IMR-90 (cell line): ENCODE measurements around the gene CDC25B. TPM values are rescaled to one million over a fixed set of nuclear protein-coding genes. Genes with fewer than 3 reads are reported as not detected.

Experiments
- ATAC-seq: fragments of 200-7000 bp; cut with Tn5 transposase; 2 replicates; pipeline ENCODE4 v1.9.1; 2020; ENCODE audit warnings: low read depth, mild to moderate bottlenecking, moderate library complexity
- BruUV-seq: library from RNA; stranded (reverse); fragments of 400-500 nt; replicated peaks from 2 replicates; lab custom pipeline; 2021; lab: Mats Ljungman, UMichigan
- CTCF ChIA-PET: fragments of 300-600 bp; formaldehyde crosslinking; extraction: SDS; loops from one replicate; lab custom pipeline; 2021; ENCODE audit warnings: antibody characterized with exemption; lab: Yijun Ruan, JAX
- POLR2A ChIA-PET: fragments of 300-600 bp; sonication (Branson Sonifier 250); formaldehyde crosslinking; loops from one replicate; lab custom pipeline; 2022; ENCODE audit warnings: antibody characterized with exemption; ENCODE audit not compliant: unreplicated experiment; lab: Charles Lee
- DNase-seq: peaks from one replicate; pipeline ENCODE4 v3.0.0; 2013
- H2AFZ ChIP-seq: replicated peaks from 2 replicates; pipeline ENCODE3; 2013; ENCODE audit warnings: low read length, mild to moderate bottlenecking; ENCODE audit not compliant: poor library complexity
- H2AK5ac ChIP-seq: 2 replicates; pipeline ENCODE4 v1.6.1; 2013; ENCODE audit warnings: low read depth, low read length, inconsistent platforms
- H2AK9ac ChIP-seq: replicated peaks from 2 replicates; pipeline ENCODE3; 2013; ENCODE audit warnings: mild to moderate bottlenecking, low read depth, low read length, moderate library complexity; ENCODE audit not compliant: poor library complexity
- H2BK120ac ChIP-seq: 2 replicates; pipeline ENCODE4 v1.6.1; 2013; ENCODE audit warnings: low read depth, low read length, inconsistent platforms
- H2BK15ac ChIP-seq: 3 replicates; pipeline ENCODE4 v1.6.1; 2013; ENCODE audit warnings: low read depth, low read length, inconsistent platforms
- H2BK20ac ChIP-seq: 2 replicates; pipeline ENCODE4 v1.6.1; 2013; ENCODE audit warnings: low read depth, mild to moderate bottlenecking, inconsistent platforms, low read length, moderate library complexity
- H2BK5ac ChIP-seq: 2 replicates; pipeline ENCODE4 v1.6.1; 2013; ENCODE audit warnings: mild to moderate bottlenecking, low read depth, low read length, inconsistent platforms; ENCODE audit not compliant: poor library complexity, severe bottlenecking
- H3K14ac ChIP-seq: replicated peaks from 2 replicates; pipeline ENCODE4 v1.6.1; 2013; ENCODE audit warnings: low read depth, low read length, inconsistent platforms
- H3K18ac ChIP-seq: 2 replicates; pipeline ENCODE4 v1.6.1; 2013; ENCODE audit warnings: low read depth, low read length, control low read depth
- H3K23ac ChIP-seq: 2 replicates; pipeline ENCODE4 v1.6.1; 2013; ENCODE audit warnings: low read depth, low read length, inconsistent platforms
- H3K27ac ChIP-seq: 2 replicates; pipeline ENCODE4 v1.5.1; 2013; ENCODE audit warnings: mild to moderate bottlenecking, control low read depth, low read length; ENCODE audit not compliant: insufficient read depth
- H3K27me3 ChIP-seq: 2 replicates; pipeline ENCODE4 v1.6.1; 2013; ENCODE audit warnings: low read length; ENCODE audit not compliant: control insufficient read depth, insufficient read depth
- H3K36me3 ChIP-seq: 2 replicates; pipeline ENCODE4 v1.6.1; 2013; ENCODE audit warnings: low read length, mixed read lengths; ENCODE audit not compliant: control insufficient read depth, insufficient read depth
- H3K4ac ChIP-seq: 2 replicates; pipeline ENCODE4 v1.6.1; 2013; ENCODE audit warnings: low read depth, low read length, inconsistent platforms
- H3K4me1 ChIP-seq: 2 replicates; pipeline ENCODE4 v1.6.1; 2013; ENCODE audit warnings: low read length, mixed read lengths; ENCODE audit not compliant: control insufficient read depth, insufficient read depth
- H3K4me2 ChIP-seq: 2 replicates; pipeline ENCODE4 v1.6.1; 2013; ENCODE audit warnings: low read depth, mild to moderate bottlenecking, control low read depth, low read length, moderate library complexity
- H3K4me3 ChIP-seq: 2 replicates; pipeline ENCODE4 v1.5.1; 2013; ENCODE audit warnings: low read depth, mild to moderate bottlenecking, control low read depth, low read length, moderate library complexity; ENCODE audit not compliant: insufficient read depth
- H3K56ac ChIP-seq: 2 replicates; pipeline ENCODE4 v1.6.1; 2013; ENCODE audit warnings: low read length, inconsistent platforms; ENCODE audit not compliant: insufficient read depth; ENCODE audit errors: extremely low read depth
- H3K79me1 ChIP-seq, 2 experiments: 2 replicates each; pipeline ENCODE4 v1.6.1; 2013; ENCODE audit warnings: low read length in 2 of 2, inconsistent platforms in 1 of 2, low read depth in 1 of 2
- H3K9ac ChIP-seq: 2 replicates; pipeline ENCODE4 v1.6.1; 2013; ENCODE audit warnings: low read depth, low read length, control low read depth
- H3K9me1 ChIP-seq: 2 replicates; pipeline ENCODE4 v1.6.1; 2013; ENCODE audit warnings: low read length, inconsistent platforms; ENCODE audit not compliant: insufficient read depth
- H3K9me3 ChIP-seq: 2 replicates; pipeline ENCODE4 v1.6.1; 2013; ENCODE audit warnings: low read length; ENCODE audit not compliant: control insufficient read depth, insufficient read depth
- H4K20me1 ChIP-seq: 2 replicates; pipeline ENCODE4 v1.6.1; 2013; ENCODE audit warnings: low read length, inconsistent platforms; ENCODE audit not compliant: insufficient read depth
- H4K5ac ChIP-seq: 2 replicates; pipeline ENCODE4 v1.6.1; 2013; ENCODE audit warnings: mild to moderate bottlenecking, low read depth, low read length, control low read depth
- H4K8ac ChIP-seq, 2 experiments: 2 replicates each; pipeline ENCODE4 v1.6.1; 2013; ENCODE audit warnings: low read depth in 2 of 2, low read length in 2 of 2, control low read depth in 1 of 2, inconsistent platforms in 1 of 2
- H4K91ac ChIP-seq: 2 replicates; pipeline ENCODE4 v1.6.1; 2013; ENCODE audit warnings: low read depth, low read length, inconsistent platforms; ENCODE audit not compliant: insufficient read depth
- BHLHE40 ChIP-seq: fragments of 150-350 bp; IDR thresholded peaks from 2 replicates; pipeline ENCODE4 v1.6.1; 2016; ENCODE audit warnings: mild to moderate bottlenecking, low read depth, low read length
- CEBPB ChIP-seq: IDR thresholded peaks from 2 replicates; pipeline ENCODE4 v1.6.1; 2012; ENCODE audit warnings: low read depth, low read length, improper control_type of control experiment
- CHD1 ChIP-seq: IDR thresholded peaks from 2 replicates; pipeline ENCODE4 v1.6.1; 2012; ENCODE audit warnings: low read depth, low read length, improper control_type of control experiment
- CTCF ChIP-seq: conservative IDR thresholded peaks from 2 replicates; pipeline ENCODE4 v1.5.1; 2012; ENCODE audit warnings: mild to moderate bottlenecking, low read depth, low read length, improper control_type of control experiment
- ELK1 ChIP-seq: fragments of 150-350 bp; IDR thresholded peaks from 2 replicates; pipeline ENCODE4 v1.6.1; 2016; ENCODE audit warnings: low read depth, mild to moderate bottlenecking, low read length, moderate library complexity, borderline replicate concordance
- FOS ChIP-seq: fragments of 150-350 bp; IDR thresholded peaks from 2 replicates; pipeline ENCODE4 v1.6.1; 2016; ENCODE audit warnings: low read depth, low read length
- MAFK ChIP-seq: IDR thresholded peaks from 2 replicates; pipeline ENCODE4 v1.6.1; 2012; ENCODE audit warnings: low read depth, low read length, improper control_type of control experiment
- MAZ ChIP-seq: IDR thresholded peaks from 2 replicates; pipeline ENCODE4 v1.6.1; 2012; ENCODE audit warnings: low read depth, mild to moderate bottlenecking, low read length, improper control_type of control experiment, moderate library complexity, borderline replicate concordance
- MXI1 ChIP-seq: IDR thresholded peaks from 2 replicates; pipeline ENCODE4 v1.6.1; 2012; ENCODE audit warnings: low read depth, mild to moderate bottlenecking, low read length, moderate library complexity, borderline replicate concordance
- NFE2L2 ChIP-seq: fragments of 150-350 bp; IDR thresholded peaks from 2 replicates; pipeline ENCODE4 v1.6.1; 2016; ENCODE audit warnings: low read depth, mild to moderate bottlenecking, low read length
- POLR2A ChIP-seq: IDR thresholded peaks from 2 replicates; pipeline ENCODE4 v1.6.1; 2012; ENCODE audit warnings: mild to moderate bottlenecking, low read depth, low read length
- RAD21 ChIP-seq: IDR thresholded peaks from 2 replicates; pipeline ENCODE4 v1.6.1; 2012; ENCODE audit warnings: low read length, improper control_type of control experiment
- RCOR1 ChIP-seq: IDR thresholded peaks from 2 replicates; pipeline ENCODE4 v1.6.1; 2012; ENCODE audit warnings: mild to moderate bottlenecking, low read length, improper control_type of control experiment; ENCODE audit not compliant: insufficient replicate concordance
- RFX5 ChIP-seq: IDR thresholded peaks from 2 replicates; pipeline ENCODE4 v1.8.0; 2012; ENCODE audit warnings: low read depth, mild to moderate bottlenecking, low read length, moderate library complexity
- SMC3 ChIP-seq: fragments of 150-350 bp; IDR thresholded peaks from 2 replicates; pipeline ENCODE4 v1.6.1; 2016; ENCODE audit warnings: low read depth, mild to moderate bottlenecking, antibody characterized with exemption, low read length, moderate library complexity
- USF2 ChIP-seq: fragments of 150-350 bp; IDR thresholded peaks from 2 replicates; pipeline ENCODE4 v1.6.1; 2017; ENCODE audit warnings: mild to moderate bottlenecking, antibody characterized with exemption, low read length, low read depth
- WGBS, 2 experiments: methylation state at CpG; one replicate each; pipeline versions ENCODE4 v1.1.5 to v1.1.7; 2013; ENCODE audit warnings: missing lambda C conversion rate in 2 of 2; ENCODE audit not compliant: insufficient read length in 1 of 2; ENCODE audit errors: extremely low coverage in 2 of 2; 5-methylcytosine and 5-hydroxymethylcytosine counted together
- dilution Hi-C: fragments of 300-500 bp; cut with HindIII; formaldehyde crosslinking; loops from one replicate; pipeline ENCODE4 v1.14.3; 2018; ENCODE audit warnings: low sequenced_read_pairs; ENCODE audit not compliant: unreplicated experiment
- in situ Hi-C: fragments of 300-500 bp; cut with MboI; formaldehyde crosslinking; loops from 3 replicates; pipeline ENCODE4 v1.14.3; 2019; ENCODE audit warnings: low sequenced_read_pairs, inconsistent platforms, mixed read lengths
- intact Hi-C: fragments of 100-400 bp; cut with micrococcal nuclease; formaldehyde crosslinking; loops from 2 replicates; pipeline ENCODE4 v1.10.0; 2022
- polyA plus RNA-seq, 3 experiments: library from polyadenylated mRNA; depleted of rRNA; stranded (reverse); fragments of >200 nt; gene quantifications; 2 replicates each; pipeline ENCODE4 v1.2.3, GENCODE V29; 2012; ENCODE audit warnings: low replicate concordance in 1 of 3
- total RNA-seq: library from RNA; depleted of rRNA; stranded (reverse); fragments of >200 nt; gene quantifications from 2 replicates; pipeline ENCODE4 v1.2.3, GENCODE V29; 2012

Gene CDC25B
- total and polyA plus RNA-seq, 2 of the 4 experiments (the other 2 are of a cell fraction), result 14.5 to 50.5 TPM

- no peaks in the 10 kb centered on the region for H4K20me1 ChIP-seq
- no peak for ATAC-seq
- H3K18ac ChIP-seq, result no peak overlapping the region
- ChIA-PET CTCF (no interaction called here), POLR2A (no interaction called here)
- dilution Hi-C loops, result no loop called here
- H2AFZ ChIP-seq, result no peak overlapping the region
- no peaks in the 10 kb centered on the region for H3K27me3 ChIP-seq
- H2BK20ac ChIP-seq, result no peak overlapping the region
- no peak overlapping the region for H2BK5ac ChIP-seq
- no peak for TF ChIP-seq CTCF
- no peak for TF ChIP-seq ELK1
- no peak for TF ChIP-seq CEBPB
- TF ChIP-seq BHLHE40, result no peak
- TF ChIP-seq POLR2A, result no peak
- TF ChIP-seq MAFK, result no peak
- no peak for TF ChIP-seq SMC3
- TF ChIP-seq MAZ, result no peak
- TF ChIP-seq USF2, result no peak
- no peak for TF ChIP-seq NFE2L2
- TF ChIP-seq FOS, result no peak
- TF ChIP-seq RFX5, result no peak
- TF ChIP-seq RAD21, result no peak
- no peak for TF ChIP-seq CHD1
- no peak for TF ChIP-seq MXI1
- TF ChIP-seq RCOR1, result no peak
- H2BK120ac ChIP-seq, result no peak overlapping the region
- H3K9me1 ChIP-seq, result 0 out of 2 replicates have a peak, but pooled peaks cover 4% of the 10 kb centered on the region
- H3K36me3 ChIP-seq, result peaks cover 23% of the 10 kb centered on the region
- no peaks in the 10 kb centered on the region for H3K4me1 ChIP-seq
- no peak overlapping the region for H4K8ac ChIP-seq
- no TSS peak for BruUV-seq
- H3K4me3 ChIP-seq, result no peak overlapping the region
- no peak overlapping the region for H2AK9ac ChIP-seq
- no peak overlapping the region for H3K56ac ChIP-seq
- DNase-seq, result no peak
- no peak overlapping the region for H3K14ac ChIP-seq
- H3K4ac ChIP-seq, result no peak overlapping the region
- H2AK5ac ChIP-seq, result no peak overlapping the region
- no peak overlapping the region for H4K91ac ChIP-seq
- no peaks in the 10 kb centered on the region for H3K9me3 ChIP-seq
- no peak overlapping the region for H3K4me2 ChIP-seq
- intact Hi-C loops, result no loop called here
- H4K5ac ChIP-seq, result no peak overlapping the region
- no peaks in the 10 kb centered on the region; a peak in 1 of 4 replicates for H3K79me1 ChIP-seq
- no peak overlapping the region for H3K9ac ChIP-seq
- no peak overlapping the region for H3K27ac ChIP-seq
- no peak overlapping the region for H2BK15ac ChIP-seq
- H3K23ac ChIP-seq, result no peak overlapping the region
- in situ Hi-C loops, result no loop called here
- WGBS, 2 experiments, result 80% methylated on average over 1 of the region's 3 CpGs; no CpG with 5 or more reads in 1 of the 2 experiments
Observed at GRCh38 chr20:3828798-3829197, 32.7 kb downstream of the CDC25B start.
